Measurements from ENCODE around the gene DQX1. TPM values are rescaled to one million over a fixed set of nuclear protein-coding genes. Genes with fewer than 3 reads are reported as not detected.
A peak's percentile ranks its signal among the peaks of the same experiment; 100 is the strongest.

Gene DQX1
- total and polyA plus RNA-seq, 9 of the 15 experiments (the other 6 are each of a cell fraction or from before 2014, with no cell fraction given) = 0.04 to 0.38 (median 0.18) TPM; not detected in 1

DNA sequence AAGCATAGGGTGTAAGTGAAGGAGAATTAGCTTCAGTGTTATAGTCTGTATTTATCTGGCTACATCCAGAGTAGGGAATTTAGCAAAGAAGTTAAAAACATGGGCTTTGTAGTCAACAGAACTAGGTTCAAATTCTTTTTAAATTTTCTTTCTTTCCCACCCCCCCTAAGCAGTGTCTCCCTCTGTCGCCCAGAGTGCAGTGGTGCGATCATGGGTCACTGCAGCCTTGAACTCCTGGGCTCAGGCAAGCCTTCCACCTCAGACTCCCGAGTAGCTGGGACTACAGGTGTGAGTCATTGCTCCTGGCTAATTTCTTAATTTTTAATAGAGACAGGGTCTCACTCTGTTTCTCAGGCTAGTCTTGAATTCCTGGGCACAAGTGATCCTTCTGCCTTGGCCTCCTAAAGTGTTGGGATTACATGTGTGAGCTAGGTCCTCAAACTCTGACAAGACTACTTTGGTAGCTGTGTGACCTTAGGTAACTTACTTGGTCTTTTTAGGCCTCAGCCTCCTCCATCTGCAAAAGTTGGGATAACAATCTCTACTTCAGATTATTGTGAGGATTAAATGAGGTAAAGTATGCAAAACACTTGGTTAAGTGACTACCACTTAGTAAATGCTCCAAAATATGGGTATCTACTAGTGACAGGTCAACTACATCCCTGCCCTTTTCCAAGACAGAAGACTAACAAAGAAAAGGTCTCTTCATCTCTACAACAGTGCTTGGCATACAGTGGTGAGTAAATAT is 46.3 kb upstream of the DQX1 start:
- ChIA-PET POLR2A (interaction anchor here (0.6 to 1.0 kb wide), 3 partner anchors 11 to 68 kb away, joined by 3 to 5 read pairs (median 4); partner anchors contain the start of genes AUP1 and HTRA2), CTCF (ENCODE audit: low intra/inter-chr PET ratio) (no interaction called here)
- DNase-seq (ENCODE audit: extremely low read depth in 1 of 4, low spot score in 3 of 4) = peak in 1 of 4 experiments; percentile 45
- Histone ChIP-seq H4K20me1 (replicated peaks; ENCODE audit: control insufficient read depth, insufficient read depth, low read length) (no peaks in the 10 kb centered on the region), H3K9me1 (ENCODE audit: control insufficient read depth, insufficient read depth, low read length) (no peaks in the 10 kb centered on the region), H3K79me2 (ENCODE audit: control insufficient read depth, insufficient read depth, low read length) (no peaks in the 10 kb centered on the region), H3K4me2 (ENCODE audit: insufficient read depth, low read length) (no peak overlapping the region), H3K9me3 (replicated peaks; ENCODE audit: control insufficient read depth, insufficient read depth, low read depth, low read length) (no peaks in the 10 kb centered on the region), H3K9ac (ENCODE audit: insufficient read depth in 1 of 2, low read depth in 2 of 2, low read length in 2 of 2) (no peak overlapping the region), H3K4me1 (replicated peaks in 1 of 2; ENCODE audit: control insufficient read depth in 2 of 2, insufficient read depth in 2 of 2, low read length in 2 of 2) (peaks cover 0 to 38% of the 10 kb centered on the region in 2 experiments; a peak in 4 of 5 replicates), H3K27me3 (ENCODE audit: control insufficient read depth in 2 of 2, insufficient read depth in 2 of 2, low read length in 2 of 2) (no peaks in the 10 kb centered on the region), H3K27ac (ENCODE audit: extremely low read depth, low read depth, low read length) (no peak overlapping the region), H3K36me3 (ENCODE audit: control insufficient read depth, insufficient read depth, low read length) (no peaks in the 10 kb centered on the region), H2AFZ (ENCODE audit: low read depth, low read length) (peak overlapping the region; percentile 72), H3K4me3 (no peak overlapping the region)
- FAIRE-seq = no peak
- ATAC-seq = peak; percentile 76
- in situ Hi-C loops (cut with MboI) = loop anchor here (5.0 kb wide), 1 partner anchor 85 kb away; no protein-coding TSS in a partner anchor
- no TSS peak for BruUV-seq (replicated peaks)
- intact Hi-C loops (cut with micrococcal nuclease) = loop anchor here (5.0 kb wide), 1 partner anchor 70 kb away; no protein-coding TSS in a partner anchor
- WGBS (ENCODE audit: insufficient coverage, low coverage, missing lambda C conversion rate) = 33% methylated on average over 3 of the region's 3 CpGs
- no peak; the same call in 1 of the 2 replicates for TF ChIP-seq REST (IDR thresholded peaks at IDR 0.05; ENCODE audit: borderline replicate concordance)
- TF ChIP-seq REST (CRISPR knock-in tag; IDR thresholded peaks at IDR 0.05; ENCODE audit: low read depth) = no peak
- no peak for TF ChIP-seq SIX5 (IDR thresholded peaks at IDR 0.05; ENCODE audit: borderline replicate concordance in 1 of 2, insufficient read depth in 1 of 2, low read depth in 1 of 2, low read length in 2 of 2)
- TF ChIP-seq TCFL5 (CRISPR knock-in tag; conservative IDR thresholded peaks at IDR 0.05) = no peak
- TF ChIP-seq KLF10 (CRISPR knock-in tag; IDR thresholded peaks at IDR 0.05) = no peak
- no peak for TF ChIP-seq MYBL2 (IDR thresholded peaks at IDR 0.05; ENCODE audit: low read depth)
- TF ChIP-seq MYBL2 (CRISPR knock-in tag; IDR thresholded peaks at IDR 0.05; ENCODE audit: borderline replicate concordance) = no peak
- TF ChIP-seq RAD21 (CRISPR knock-in tag; conservative IDR thresholded peaks at IDR 0.05 in 1 of 2, IDR thresholded peaks at IDR 0.05 in 1 of 2) = peak in 1 of 2 experiments; percentile 28; a peak in 1 of 4 replicates
- TF ChIP-seq, protein P1, sequence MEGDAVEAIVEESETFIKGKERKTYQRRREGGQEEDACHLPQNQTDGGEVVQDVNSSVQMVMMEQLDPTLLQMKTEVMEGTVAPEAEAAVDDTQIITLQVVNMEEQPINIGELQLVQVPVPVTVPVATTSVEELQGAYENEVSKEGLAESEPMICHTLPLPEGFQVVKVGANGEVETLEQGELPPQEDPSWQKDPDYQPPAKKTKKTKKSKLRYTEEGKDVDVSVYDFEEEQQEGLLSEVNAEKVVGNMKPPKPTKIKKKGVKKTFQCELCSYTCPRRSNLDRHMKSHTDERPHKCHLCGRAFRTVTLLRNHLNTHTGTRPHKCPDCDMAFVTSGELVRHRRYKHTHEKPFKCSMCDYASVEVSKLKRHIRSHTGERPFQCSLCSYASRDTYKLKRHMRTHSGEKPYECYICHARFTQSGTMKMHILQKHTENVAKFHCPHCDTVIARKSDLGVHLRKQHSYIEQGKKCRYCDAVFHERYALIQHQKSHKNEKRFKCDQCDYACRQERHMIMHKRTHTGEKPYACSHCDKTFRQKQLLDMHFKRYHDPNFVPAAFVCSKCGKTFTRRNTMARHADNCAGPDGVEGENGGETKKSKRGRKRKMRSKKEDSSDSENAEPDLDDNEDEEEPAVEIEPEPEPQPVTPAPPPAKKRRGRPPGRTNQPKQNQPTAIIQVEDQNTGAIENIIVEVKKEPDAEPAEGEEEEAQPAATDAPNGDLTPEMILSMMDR (IDR thresholded peaks at IDR 0.05 in 2 of 3, conservative IDR thresholded peaks at IDR 0.05 in 1 of 3; ENCODE audit: insufficient read depth in 2 of 3, low read depth in 1 of 3, low read length in 3 of 3) = peak; percentile 49 to 67 (median 58)

Data from K562 (cell line).